Middle frontal gyrus (tissue), 1 donor: ENCODE results near the gene ZNRF4.
"Not testable (repeated sequence)": the region's sequence is repeated elsewhere in the genome, so short reads cannot be mapped to it uniquely, and the experiment has no call there.

Experiments used
- DNase-seq: peaks from one replicate; pipeline ENCODE4 v3.0.0-alpha.2; 2015; ENCODE audit warnings: low spot score; ENCODE audit errors: extremely low spot score

ZNRF4 gene

DNA sequence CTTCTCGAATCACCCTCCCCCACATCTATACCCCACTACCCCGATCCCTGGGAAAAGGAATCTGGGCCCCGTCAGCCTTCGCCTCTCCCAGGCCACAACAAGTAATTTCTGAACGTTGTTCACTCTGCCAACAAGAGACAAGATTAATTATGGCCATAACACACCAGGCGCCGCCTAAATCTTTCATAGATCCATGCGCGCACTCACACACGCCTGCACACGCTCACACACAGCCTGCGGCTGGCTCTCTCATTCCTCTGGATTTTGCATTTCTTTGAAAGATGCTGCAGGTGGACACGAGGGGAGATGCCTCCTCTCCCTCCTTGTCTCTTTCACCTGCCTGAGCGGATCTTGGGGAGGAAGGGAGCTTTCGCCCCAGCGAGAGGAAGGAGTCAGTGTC, 17.1 kb downstream of the ZNRF4 start:
- no peak for DNase-seq

DNA sequence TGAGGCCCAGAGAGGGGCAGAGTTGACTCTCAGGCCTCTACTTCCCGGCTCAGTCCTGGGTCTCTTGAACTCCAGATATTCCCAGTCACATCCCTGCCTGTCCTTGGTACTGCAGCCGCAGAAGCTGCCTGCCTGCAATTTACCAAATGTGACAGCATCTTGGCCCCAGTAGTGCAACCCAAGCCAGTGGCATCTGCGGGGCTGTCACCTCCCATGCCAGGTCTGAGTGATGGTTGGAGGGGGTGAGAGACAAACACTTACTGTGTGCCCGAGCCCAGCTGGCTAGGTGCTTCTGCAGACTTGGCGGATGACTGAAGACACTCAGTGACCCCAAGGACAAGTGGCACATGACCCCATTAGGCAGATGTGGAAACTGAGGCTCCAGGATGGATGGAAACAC, 18.4 kb downstream of the ZNRF4 start:
- DNase-seq = no peak

DNA sequence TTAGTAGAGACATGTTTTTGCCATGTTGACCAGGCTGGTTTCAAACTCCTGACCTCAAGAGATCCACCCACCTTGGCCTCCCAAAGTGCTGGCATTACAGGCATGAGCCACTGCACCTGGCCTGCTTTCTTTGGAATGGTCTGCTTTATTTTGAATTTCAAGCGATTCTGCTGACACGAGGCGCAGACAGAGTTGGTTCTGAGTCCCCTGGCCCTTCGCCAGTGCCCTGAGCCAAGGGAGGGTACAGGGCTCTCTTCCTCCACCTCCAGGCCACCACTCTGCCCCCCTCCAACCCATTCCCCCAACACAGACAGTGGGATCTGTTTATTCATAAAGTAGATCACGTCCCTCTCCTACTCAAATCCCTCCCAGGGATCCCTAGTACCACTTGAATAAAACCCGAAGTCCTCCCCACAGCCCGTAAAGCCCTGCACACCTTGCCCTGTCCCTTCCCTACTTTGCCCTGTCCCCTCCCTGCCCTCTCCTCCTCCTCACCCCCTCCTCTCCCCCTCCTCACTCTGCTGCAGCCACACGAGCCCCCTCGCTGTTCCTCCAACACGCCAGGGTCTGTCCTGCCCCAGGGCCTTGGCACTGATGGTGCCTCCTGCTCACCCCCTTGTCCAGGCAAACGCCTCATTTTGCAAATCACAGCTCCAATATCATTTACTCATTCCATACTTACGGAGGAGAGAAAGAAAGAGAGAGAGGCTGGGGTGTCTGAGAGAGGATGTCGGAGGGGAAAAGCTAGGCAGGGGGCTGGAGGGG, 22.4 kb downstream of the ZNRF4 start:
- no peak for DNase-seq

DNA sequence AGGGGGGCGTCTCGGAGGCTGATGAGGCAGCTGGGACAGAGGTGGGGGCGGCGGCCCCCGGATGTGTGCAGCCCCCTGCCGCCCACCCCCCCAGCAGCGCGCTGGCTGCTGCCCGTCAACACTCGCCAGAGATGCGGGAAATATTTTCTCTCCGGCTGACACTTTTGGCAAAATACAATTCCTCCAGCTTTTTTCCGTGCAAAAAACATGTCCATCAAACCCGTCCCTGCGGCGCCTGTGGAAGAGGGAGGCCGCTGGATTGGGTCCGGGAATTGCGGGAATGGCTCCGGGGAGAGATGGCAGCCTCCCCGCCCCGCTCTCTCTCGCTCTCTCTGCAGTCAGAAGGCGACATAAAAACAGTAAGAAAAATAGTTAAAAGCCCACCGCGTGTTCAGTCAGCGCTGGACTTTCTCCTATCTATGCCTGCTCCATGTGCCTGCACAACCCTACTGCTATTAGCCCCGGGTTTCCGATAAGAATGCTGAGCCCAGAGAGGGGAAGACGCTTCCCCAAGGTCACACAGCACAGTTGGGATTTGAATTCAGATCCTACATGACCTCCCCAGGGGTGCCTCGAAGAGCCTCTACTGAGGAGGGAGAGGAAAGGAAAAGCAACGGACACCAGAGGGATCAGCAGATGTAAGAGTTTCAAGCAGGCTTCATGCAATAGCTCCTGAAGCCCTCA, 23.2 kb downstream of the ZNRF4 start:
- DNase-seq = no peak

DNA sequence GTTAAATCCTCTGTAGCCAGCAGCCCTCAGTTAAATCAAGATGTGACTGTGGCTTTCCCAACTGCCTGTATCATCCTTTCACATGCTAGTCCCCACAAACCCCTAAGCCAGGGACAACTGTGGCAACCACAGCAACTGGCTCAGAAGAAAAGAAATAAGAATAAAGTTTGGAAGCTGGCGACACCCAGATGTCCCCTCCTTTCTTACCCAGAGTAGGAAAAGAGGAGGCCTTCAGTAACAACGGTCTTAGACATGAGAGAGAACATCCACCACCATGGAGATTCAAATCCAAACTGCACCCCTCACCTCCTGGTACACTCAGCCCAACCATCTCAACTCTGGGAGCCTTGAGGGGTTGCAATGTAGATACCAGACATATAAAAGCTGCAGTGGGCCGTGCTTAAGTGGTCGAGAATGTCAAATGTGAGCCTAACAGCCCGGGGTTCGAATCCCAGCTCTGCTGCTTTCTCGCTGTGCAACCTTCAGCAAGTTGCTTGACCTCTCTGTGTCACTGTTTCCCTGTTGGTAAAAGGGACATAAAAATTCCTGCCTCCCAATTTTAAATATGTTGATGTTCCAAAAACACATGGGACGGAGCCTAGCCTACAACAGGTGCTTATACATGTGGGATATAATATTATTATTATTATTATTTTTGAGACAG, 23.8 kb downstream of the ZNRF4 start:
- DNase-seq = no peak

DNA sequence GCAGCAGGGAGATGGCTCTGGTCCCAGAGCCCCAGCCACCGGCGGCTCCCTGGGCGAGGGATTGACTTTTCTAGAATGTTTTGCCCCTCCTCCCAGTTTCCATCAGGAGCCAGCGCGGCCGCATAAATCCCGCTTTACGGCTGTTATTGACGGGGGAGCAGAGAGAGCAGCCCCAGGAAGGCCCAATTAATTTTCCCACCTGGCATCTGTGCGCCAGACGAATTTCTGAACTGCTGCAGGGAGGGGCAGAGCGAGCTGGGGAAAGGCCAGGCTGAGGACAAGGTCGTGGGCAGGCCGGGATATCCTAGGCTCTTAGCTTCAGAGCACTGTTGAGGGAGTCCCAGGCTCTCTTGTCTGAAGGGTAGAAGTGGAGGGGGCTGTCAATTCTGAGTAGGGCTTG, 24.7 kb downstream of the ZNRF4 start:
- DNase-seq = no peak

DNA sequence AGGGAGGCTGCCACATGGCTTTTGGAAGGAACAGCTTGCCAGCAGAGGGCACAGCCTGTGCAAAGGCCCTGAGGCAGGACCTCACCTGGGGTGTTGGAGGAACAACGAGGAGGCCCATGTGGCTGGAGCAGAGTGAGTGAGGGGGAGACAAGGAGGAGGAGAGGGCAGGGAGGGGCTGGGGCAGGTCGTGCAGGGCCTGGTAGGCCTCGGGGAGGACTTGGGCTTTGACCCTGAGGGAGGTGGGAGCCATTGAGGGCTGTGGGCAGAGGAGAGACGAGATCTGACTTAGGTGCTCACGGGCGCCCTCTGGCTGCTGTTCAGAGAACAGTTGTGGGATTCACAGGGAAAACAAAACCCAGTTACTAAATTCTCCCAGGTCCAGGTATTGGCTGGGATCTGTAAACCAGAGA, 25.2 kb downstream of the ZNRF4 start:
- no peak for DNase-seq

DNA sequence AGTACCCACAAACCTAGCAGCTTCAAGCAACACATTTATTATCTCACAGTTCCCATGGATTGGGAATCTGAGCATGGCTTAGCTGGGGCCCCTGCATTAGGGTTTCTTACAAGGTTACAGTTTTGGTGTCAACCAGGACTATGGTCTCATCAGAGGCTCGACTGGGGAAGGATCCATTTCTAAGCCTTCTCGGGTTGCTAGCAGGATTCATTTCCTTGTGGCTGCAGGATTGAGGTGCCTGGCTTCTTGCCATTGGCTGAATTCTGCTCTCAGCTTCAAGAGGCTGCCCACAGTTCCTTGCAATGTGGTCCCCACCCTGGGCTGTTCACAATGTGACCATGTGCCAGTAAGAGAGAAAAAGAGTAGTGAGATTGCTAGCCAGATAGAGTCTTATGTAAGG, 26.7 kb downstream of the ZNRF4 start:
- DNase-seq = no peak

DNA sequence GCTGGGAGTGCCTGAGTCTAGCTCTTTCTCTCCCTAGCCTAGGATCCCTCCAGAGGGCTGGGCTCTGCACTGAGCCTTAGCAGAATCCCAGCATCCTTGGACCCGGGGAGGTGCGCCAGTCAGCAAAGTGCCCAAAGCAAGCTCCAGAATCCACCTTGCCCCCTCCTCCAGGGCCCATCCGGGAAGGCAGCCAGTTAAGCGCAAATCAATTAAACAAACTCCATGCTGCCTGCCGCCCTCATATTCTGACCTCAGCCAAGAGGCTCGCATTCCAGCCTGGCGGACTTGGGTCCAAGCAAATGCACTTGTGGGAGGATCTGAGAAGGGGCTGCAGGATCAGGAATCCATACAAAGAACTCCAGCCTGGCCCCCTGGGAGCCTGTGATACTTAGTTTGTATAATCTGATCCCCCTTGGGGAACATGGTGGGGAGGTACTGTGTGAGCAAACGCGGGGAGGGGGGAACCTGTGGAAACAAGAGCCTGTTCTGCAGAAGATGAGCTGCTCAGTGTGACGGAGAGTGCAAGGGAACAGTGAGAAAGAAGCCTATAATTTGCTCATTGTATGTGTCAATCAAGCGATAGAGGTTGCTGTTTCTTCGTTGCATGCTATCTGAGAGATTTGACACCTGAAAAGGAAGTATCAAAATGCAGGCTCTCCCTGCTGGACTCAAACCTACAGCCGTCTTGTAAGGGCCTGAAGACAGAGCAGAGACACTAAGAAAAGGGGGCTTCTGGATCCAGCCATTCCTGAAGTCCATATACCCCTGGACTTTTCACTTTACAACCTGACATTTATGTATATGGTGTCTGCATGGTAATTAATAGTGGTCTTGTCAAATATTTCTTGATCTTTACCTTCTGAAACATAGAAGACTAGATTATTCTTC, 29.4 kb downstream of the ZNRF4 start:
- DNase-seq = no peak

DNA sequence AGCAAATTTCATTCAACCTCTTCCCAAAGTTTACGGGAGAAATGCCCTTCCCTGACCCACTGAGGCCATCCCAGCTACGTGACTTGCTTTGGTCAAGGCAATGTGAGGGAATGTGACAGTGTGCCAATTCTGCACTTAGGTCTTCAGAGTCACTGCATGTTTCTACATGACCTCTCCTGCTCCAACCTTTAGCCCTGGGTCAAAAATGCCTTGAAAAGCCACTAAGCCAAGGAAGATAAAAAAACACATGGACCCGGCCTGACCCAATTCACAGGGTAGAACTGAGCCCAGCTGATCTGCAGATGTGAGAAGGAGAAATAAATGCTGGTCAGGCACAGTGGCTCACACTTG, 30.0 kb downstream of the ZNRF4 start:
- DNase-seq = no peak

DNA sequence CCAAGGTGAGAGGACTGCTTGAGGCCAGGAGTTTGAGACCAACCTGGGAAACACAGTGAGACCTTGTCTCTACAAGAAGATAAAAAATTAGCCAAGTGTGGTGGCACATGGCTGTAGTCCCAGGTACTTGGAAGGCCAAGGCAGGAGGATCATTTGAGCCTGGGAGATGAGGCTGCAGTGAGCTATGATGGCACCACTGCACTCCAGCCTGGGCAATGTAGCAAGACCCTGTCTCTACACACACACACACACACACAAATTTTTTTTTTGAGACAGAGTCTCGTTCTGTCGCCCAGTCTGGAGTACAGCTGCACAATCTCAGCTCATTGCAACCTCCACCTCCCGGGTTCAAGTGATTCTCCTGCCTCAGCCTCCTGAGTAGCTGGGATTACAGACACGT, 30.4 kb downstream of the ZNRF4 start:
- not testable (repeated sequence) for DNase-seq

DNA sequence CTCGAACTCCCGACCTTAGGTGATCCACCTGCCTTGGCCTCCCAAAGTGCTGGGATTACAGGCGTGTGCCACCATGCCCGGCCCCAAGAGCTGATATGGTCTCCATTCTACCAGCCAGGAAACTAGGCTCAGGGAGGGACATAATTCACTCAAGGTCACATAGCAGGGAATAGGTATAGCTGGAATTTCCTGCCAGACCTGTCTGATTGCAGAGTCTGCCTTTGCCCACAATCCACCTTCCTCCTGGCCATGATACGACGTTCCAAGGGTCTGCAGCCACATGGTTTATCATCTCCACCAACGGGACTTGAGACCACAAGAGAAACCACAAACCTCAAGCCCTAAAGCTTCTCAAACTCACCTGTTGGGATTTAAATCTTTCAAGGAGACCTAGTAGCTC, 32.0 kb downstream of the ZNRF4 start:
- no peak for DNase-seq

DNA sequence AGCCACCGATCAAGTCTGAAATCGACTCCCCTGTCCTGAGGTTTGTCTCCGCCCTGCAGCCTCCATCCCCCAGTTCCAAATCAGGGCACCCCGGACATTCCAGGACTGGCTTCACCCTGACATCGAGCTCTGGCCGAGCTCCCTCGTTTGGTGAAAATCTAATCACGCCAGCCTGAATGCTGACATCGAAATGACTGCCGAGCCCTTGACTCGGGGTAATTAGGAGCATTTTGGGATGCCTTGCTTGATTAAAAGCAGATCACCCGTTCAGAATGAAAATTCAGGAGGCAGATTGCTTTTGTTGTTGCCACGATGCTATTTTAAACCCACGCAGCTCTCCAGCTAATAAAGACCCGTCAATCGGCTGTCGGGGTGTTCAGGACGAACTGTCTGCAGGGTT, 34.3 kb downstream of the ZNRF4 start:
- no peak for DNase-seq

DNA sequence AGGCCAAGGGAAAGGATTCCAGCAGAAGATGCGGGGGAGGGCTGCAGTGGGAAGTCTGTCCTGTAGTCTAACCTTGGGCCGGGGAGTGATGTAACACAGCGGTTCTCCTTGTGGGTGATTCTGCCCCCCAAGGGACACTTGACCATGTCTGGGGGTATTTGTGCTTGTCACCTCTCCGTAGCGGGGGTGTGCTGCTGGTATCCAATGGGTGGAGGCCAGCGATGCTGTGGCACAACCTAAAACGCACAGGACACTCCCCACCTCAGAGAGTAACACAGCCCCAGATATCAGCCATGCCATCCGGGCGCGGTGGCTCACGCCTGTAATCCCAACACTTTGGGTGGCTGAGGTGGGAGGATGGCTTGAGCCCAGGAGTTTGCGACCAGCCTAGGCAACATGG, 36.3 kb downstream of the ZNRF4 start:
- DNase-seq = no peak

DNA sequence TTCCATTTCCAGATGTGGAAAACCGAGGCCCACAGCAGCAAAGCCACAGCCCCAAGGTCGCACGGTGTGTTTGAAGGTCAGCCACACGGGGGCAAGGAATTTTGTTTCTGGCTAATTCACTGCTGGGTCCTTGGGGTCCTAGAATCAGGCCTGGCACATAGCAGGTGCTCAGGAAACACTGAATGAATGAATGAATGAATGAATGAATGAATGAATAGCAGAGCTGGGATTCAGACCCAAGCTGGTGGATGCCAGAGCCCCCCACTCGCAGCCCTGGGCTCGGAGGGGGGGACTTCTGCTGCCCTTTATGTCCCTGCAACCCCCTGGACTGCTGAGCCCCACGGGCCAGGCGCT, 37.0 kb downstream of the ZNRF4 start:
- no peak for DNase-seq

DNA sequence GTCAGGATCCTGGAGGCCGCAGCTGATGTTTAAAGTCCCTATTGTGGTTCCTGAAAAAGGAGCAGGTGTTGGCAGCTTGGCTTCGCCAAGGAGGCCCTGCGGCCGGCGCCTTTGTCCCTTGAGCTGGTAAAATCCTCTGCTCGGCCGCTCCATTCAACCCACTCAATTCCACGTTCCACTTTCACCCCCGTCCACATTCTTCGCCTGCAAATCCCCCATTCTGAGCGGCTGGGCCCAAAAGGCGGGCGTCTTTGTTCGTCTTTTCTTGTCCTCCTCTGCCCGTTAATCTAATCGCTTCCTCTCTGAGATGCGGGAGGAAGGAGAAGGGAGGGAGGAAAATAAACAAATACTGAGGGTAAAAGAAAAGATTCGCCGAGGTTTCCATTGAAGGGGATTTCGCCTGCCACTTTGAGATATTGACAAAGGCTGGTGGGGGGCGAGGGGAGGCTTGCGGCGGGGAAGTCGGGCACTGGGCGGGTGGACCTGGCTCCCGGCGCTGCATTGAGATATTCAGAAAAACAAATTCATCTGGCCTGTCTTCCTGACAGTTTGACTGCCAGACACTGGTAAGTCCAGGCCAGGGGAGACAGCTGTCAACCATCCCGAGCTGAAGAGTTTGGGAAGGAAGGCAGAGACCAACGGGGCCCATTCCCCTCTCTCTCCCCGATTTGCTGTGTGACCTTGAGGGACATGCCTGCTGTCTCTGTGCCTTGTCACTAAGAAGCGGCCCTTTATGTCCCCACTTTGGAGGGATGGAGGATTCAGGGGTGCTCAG, 37.6 kb downstream of the ZNRF4 start:
- no peak for DNase-seq

DNA sequence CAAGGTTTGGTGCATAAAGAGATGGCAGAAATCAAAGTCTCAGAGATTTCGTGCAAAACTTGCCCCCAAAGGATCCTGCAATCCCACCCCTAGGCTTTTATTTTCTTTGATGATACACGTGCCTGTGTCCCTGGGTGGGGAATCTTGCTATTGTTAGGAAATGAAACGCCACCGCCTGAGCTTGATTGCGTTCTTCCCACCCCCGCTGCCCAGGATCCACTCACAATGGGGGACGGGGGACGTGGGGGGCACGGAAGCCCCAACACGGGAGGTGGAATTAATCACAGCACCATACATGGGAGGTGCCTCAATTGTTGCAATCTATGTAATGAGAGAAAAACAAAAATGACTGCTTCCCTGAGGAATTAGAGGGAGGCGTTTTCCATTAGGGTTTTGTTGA, 39.6 kb downstream of the ZNRF4 start:
- no peak for DNase-seq

DNA sequence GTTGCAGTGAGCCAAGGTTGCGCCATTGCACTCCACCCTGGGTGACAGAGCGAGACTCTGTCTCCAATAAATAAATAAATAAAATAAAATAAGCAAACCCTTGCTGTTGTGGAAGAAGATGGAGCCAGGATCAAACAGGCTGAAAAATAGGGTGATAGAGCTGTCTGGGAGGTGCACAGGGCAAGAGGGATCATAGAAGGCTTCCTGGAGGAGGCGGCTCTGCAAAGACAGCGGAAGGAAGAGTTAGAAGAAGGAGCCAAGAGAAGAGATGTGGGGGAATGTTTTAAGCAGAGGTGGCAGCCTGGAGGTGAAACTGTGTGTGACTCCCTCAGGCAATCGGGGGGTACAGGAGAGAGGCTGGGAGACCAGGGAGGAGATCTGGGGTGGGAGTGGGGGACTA, 40.6 kb downstream of the ZNRF4 start:
- DNase-seq = no peak

DNA sequence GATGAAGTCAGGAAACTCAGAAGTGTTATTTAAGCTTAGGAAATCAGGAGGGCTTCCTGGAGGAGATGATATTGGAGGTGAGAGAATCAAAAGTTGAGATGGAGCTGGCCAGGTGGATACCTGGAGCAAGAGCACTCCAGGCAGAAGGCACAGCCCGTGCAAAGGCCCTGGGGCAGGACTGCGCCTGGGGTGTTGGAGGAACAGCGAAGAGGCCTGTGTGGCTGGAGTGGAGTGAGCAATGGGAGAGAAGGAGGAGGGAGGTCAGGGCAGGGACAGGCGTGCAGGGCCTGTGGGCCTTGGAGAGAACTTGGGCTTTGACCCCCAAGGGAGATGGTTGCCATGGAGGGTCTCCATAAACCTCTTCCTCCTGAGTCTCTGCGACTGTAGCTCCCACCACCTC, 42.1 kb downstream of the ZNRF4 start:
- no peak for DNase-seq

DNA sequence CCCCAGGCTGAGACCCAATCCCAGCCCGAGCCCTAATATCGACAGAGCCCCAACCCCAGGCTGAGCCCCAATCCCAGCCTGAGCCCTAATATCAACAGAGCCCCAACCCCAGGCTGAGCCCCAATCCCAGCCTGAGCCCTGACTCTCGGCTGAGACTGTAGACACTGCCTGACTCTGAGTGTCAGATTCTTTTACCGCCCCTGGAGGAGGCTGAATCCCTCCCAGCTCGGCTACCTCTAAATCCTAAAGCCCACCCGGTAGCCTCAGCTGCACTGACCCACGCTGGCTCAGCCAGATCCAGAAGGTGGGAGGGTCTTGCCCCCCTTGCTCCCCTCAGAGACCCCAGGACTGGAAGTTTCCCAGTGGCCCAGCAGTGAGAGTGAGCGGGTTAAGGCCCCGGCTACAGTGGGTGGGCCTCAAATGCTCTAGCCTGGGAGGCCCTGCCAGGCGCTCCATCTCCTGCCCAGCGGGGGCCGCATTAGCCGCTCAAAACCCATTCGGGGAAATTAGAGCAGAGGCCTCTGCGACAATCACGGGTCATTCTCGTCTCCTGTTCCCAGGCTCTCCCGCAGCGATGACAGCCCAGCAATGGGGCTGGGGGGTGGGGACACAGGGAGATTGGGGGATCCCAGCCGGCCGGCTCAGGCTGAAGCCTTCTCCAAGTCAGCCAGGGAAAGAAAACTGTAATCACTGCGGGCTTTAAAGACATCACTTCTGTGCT, 43.8 kb downstream of the ZNRF4 start:
- no peak for DNase-seq
